WTC11 (cell line): ENCODE data around the gene MVD.

Experiments used
- IRF2 ChIP-seq: sonication (generic); formaldehyde crosslinking; IDR thresholded peaks from 2 replicates; pipeline ENCODE4 v1.8.0; 2022; ENCODE audit warnings: low read depth, missing genetic modification reagents, borderline replicate concordance
- NFYB ChIP-seq: sonication (generic); formaldehyde crosslinking; conservative IDR thresholded peaks from 2 replicates; pipeline ENCODE4 v1.8.0; 2022; ENCODE audit warnings: low read depth, missing genetic modification reagents
- TCF7 ChIP-seq: sonication (generic); formaldehyde crosslinking; IDR thresholded peaks from 2 replicates; pipeline ENCODE4 v1.8.0; 2022; ENCODE audit warnings: mild to moderate bottlenecking, low read depth, missing genetic modification reagents, moderate library complexity
- TF ChIP-seq, protein P1 (sequence below): fragments of 200-600 bp; IDR thresholded peaks from 2 replicates; pipeline ENCODE4 v1.8.0; 2022; ENCODE audit warnings: antibody characterized with exemption

DNA sequence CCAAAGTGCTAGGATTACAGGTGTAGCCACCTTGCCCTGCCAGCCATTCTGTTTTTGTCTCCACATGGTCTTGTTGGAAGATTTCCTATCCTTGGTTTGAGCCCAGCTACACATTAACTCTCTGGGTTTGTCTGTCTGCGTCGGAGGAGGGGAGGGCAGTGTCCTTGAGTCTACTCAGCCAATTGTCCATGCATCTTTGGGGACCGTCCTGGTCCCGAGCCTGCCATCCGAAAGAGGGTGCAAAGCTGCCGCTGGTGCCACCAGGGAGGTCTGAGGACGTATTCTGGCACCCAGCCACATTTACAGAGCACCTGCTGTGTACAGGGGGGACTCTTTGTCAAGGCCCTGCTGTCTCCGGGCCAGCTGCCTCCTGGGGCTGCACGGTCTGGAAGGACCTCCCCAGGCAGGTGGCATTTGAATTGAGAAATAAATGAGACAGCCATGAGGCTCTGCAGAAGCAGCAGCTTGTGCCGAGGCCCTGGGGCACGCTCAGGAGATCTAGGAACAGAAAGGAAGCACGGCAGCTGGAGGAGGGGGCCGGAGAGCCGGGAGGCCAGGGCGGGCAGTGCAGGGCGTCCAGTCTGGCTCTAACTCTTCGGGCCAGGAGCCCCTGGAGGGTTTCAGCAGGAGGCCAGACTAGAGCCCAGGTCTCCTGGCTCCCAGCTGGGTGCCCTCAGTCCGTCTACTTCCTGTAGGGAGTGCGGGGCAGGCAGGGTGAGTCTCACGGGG is 13.5 kb downstream of the MVD start:
- TF ChIP-seq IRF2 (CRISPR knock-in tag) (no peak), TCF7 (CRISPR knock-in tag) (no peak), NFYB (no peak)
- TF ChIP-seq, protein P1, sequence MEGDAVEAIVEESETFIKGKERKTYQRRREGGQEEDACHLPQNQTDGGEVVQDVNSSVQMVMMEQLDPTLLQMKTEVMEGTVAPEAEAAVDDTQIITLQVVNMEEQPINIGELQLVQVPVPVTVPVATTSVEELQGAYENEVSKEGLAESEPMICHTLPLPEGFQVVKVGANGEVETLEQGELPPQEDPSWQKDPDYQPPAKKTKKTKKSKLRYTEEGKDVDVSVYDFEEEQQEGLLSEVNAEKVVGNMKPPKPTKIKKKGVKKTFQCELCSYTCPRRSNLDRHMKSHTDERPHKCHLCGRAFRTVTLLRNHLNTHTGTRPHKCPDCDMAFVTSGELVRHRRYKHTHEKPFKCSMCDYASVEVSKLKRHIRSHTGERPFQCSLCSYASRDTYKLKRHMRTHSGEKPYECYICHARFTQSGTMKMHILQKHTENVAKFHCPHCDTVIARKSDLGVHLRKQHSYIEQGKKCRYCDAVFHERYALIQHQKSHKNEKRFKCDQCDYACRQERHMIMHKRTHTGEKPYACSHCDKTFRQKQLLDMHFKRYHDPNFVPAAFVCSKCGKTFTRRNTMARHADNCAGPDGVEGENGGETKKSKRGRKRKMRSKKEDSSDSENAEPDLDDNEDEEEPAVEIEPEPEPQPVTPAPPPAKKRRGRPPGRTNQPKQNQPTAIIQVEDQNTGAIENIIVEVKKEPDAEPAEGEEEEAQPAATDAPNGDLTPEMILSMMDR, result no peak
